Measurements from ENCODE around the gene DIP2B. TPM values are rescaled to one million over a fixed set of nuclear protein-coding genes. Genes with fewer than 3 reads are reported as not detected.
A peak's percentile ranks its signal among the peaks of the same experiment; 100 is the strongest.

Gene DIP2B
- polyA plus RNA-seq, 2 of the 4 experiments (the other 2 are of a cell fraction), result 16.9 to 29.3 TPM

- peak overlapping the region in 1 of 2 experiments; percentile 71; a peak in 3 of 6 replicates for H3K27ac ChIP-seq
- FAIRE-seq (no peak), ATAC-seq (peak in 1 of 2 experiments; percentile 50; a peak in 3 of 6 replicates), DNase-seq (ENCODE audit: low read depth in 1 of 2, low spot score in 1 of 2) (peak in 1 of 2 experiments; percentile 30)
- POLR2A ChIA-PET, result no interaction called here
- peak overlapping the region; percentile 26 for H3K4me2 ChIP-seq
- CTCF ChIA-PET, result interaction anchor here (1.0 to 2.9 kb wide), 3 partner anchors 40 to 114 kb away, joined by 3 to 16 read pairs (median 4); partner anchors contain the start of gene DIP2B
- H3K9me3 ChIP-seq, result no peaks in the 10 kb centered on the region
- TF ChIP-seq BHLHE40 (IDR thresholded peaks at IDR 0.05; ENCODE audit: low read depth, low read length) (no peak), HOXB13 (CRISPR knock-in tag; IDR thresholded peaks at IDR 0.05; ENCODE audit: low read depth) (no peak), FOSL2 (IDR thresholded peaks at IDR 0.05) (no peak), FOSL2 (CRISPR knock-in tag; IDR thresholded peaks at IDR 0.05) (0 out of 2 replicates have a peak, but pooled peaks have one; percentile 16)
- WGBS (ENCODE audit: missing lambda C conversion rate), result 74% methylated on average over 7 of the region's 7 CpGs
- no peak overlapping the region for H3K4me3 ChIP-seq
- peaks cover 63% of the 10 kb centered on the region for H3K4me1 ChIP-seq
Measured at GRCh38 chr12:50618864-50619609, 114.3 kb downstream of the DIP2B start.

- no peak overlapping the region for H3K4me3 ChIP-seq
- DNase-seq (ENCODE audit: low read depth in 1 of 2, low spot score in 1 of 2), result no peak
- TF ChIP-seq MYC (IDR thresholded peaks at IDR 0.05; ENCODE audit: borderline replicate concordance, low read length) (no peak), ZSCAN20 (CRISPR knock-in tag; IDR thresholded peaks at IDR 0.05) (no peak), RNF2 (IDR thresholded peaks at IDR 0.05; ENCODE audit: borderline replicate concordance, low read depth) (no peak), EHMT2 (IDR thresholded peaks at IDR 0.05; ENCODE audit: low read depth) (no peak), ZNF302 (CRISPR knock-in tag; IDR thresholded peaks at IDR 0.05) (no peak)
- H3K27ac ChIP-seq, result peak overlapping the region in 1 of 2 experiments; percentile 71; a peak in 3 of 6 replicates
- no peaks in the 10 kb centered on the region for H3K9me3 ChIP-seq
- no peak for FAIRE-seq
- 74% methylated on average over 2 of the region's 2 CpGs for WGBS (ENCODE audit: missing lambda C conversion rate)
- peak overlapping the region; percentile 26 for H3K4me2 ChIP-seq
- ChIA-PET POLR2A (no interaction called here), CTCF (interaction anchor here (1.0 to 2.9 kb wide), 4 partner anchors 19 to 115 kb away, joined by 3 to 16 read pairs (median 4); partner anchors contain the start of gene DIP2B)
- no peak for ATAC-seq
- H3K4me1 ChIP-seq, result peaks cover 58% of the 10 kb centered on the region
Measured at GRCh38 chr12:50619610-50619958, 114.8 kb downstream of the DIP2B start.

GRCh38 chr12:50620109-50620977 is 115.6 kb downstream of the DIP2B start:
- 81% methylated on average over 9 of the region's 9 CpGs for WGBS (ENCODE audit: missing lambda C conversion rate)
- Histone ChIP-seq H3K4me1 (peaks cover 54% of the 10 kb centered on the region), H3K27ac (peak overlapping the region; percentile 41 to 71; a peak in 5 of 6 replicates), H3K4me3 (no peak overlapping the region), H3K9me3 (no peaks in the 10 kb centered on the region), H3K4me2 (peak overlapping the region; percentile 39; the same call in 2 of the 3 replicates)
- DNase-seq (ENCODE audit: low read depth in 1 of 2, low spot score in 1 of 2), result peak in 1 of 2 experiments; percentile 39
- peak; percentile 76 to 86 for ATAC-seq
- ChIA-PET CTCF (interaction anchor here (0.6 to 2.9 kb wide), 9 partner anchors 16 to 914 kb away, joined by 3 to 16 read pairs (median 4); partner anchors contain the start of gene DIP2B), POLR2A (no interaction called here)
- FAIRE-seq, result no peak
- TF ChIP-seq PHF8 (IDR thresholded peaks at IDR 0.05; ENCODE audit: borderline replicate concordance, low read depth) (no peak), RAD21 (conservative IDR thresholded peaks at IDR 0.05 in 1 of 2, IDR thresholded peaks at IDR 0.05 in 1 of 2) (0 out of 5 replicates have a peak, but pooled peaks of 1 of the 2 experiments have one; percentile 5), FOSL2 (IDR thresholded peaks at IDR 0.05) (no peak), FOSL2 (CRISPR knock-in tag; IDR thresholded peaks at IDR 0.05) (peak; percentile 38), ZC3H11A (IDR thresholded peaks at IDR 0.05) (no peak), TP53 (CRISPR knock-in tag; IDR thresholded peaks at IDR 0.05) (no peak), MAFK (IDR thresholded peaks at IDR 0.05; ENCODE audit: partially characterized antibody) (peak; percentile 4)

DNA sequence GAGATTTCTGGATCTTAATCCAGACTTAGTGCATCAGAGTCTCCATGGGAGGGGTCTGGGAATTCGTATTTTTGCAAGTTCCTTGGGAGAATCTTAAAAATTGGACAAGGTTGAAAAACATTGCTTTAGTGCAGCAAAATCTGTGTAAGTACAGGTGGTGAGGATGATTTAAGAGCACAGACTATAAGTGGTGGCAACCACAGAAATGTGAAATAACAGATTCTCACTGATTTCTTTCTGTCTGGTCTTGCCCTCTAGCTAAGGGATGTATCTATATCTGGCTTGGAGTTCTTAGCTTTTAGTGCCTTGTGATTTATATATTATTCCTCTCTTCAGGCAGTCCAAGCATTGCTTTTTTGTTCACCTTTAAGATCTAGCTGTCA is 116.2 kb downstream of the DIP2B start:
- ATAC-seq, result peak in 1 of 2 experiments; percentile 13; a peak in 3 of 6 replicates
- H3K27ac ChIP-seq, result peak overlapping the region in 1 of 2 experiments; percentile 60; a peak in 2 of 6 replicates
- H3K9me3 ChIP-seq, result no peaks in the 10 kb centered on the region
- H3K4me2 ChIP-seq, result peak overlapping the region; percentile 31; the same call in 2 of the 3 replicates
- peaks cover 48% of the 10 kb centered on the region for H3K4me1 ChIP-seq
- no peak for FAIRE-seq
- ChIA-PET POLR2A (no interaction called here), CTCF (interaction anchor here (1.0 to 2.9 kb wide), 4 partner anchors 15 to 116 kb away, joined by 4 to 16 read pairs (median 6); partner anchors contain the start of gene DIP2B)
- DNase-seq (ENCODE audit: low read depth in 1 of 2, low spot score in 1 of 2), result no peak
- 69% methylated on average over 1 of the region's 1 CpG for whole genome bisulfite sequencing (ENCODE audit: missing lambda C conversion rate)
- H3K4me3 ChIP-seq, result no peak overlapping the region
- TF ChIP-seq CTCF (IDR thresholded peaks at IDR 0.05) (no peak), PHF8 (IDR thresholded peaks at IDR 0.05; ENCODE audit: borderline replicate concordance, low read depth) (no peak), EHF (CRISPR knock-in tag; IDR thresholded peaks at IDR 0.05) (no peak), EP300 (IDR thresholded peaks at IDR 0.05) (no peak), REST (IDR thresholded peaks at IDR 0.05) (no peak), ZNF302 (CRISPR knock-in tag; IDR thresholded peaks at IDR 0.05) (no peak), POLR2A (IDR thresholded peaks at IDR 0.05; ENCODE audit: low read length) (no peak), POLR2AphosphoS2 (conservative IDR thresholded peaks at IDR 0.05; ENCODE audit: low read length) (no peak), MAX (IDR thresholded peaks at IDR 0.05) (no peak), EHMT2 (IDR thresholded peaks at IDR 0.05; ENCODE audit: low read depth) (no peak), MAFK (IDR thresholded peaks at IDR 0.05; ENCODE audit: partially characterized antibody) (no peak)

Measured in A549 (cell line).